HEK293 (cell line): Measurements from ENCODE around the gene VKORC1.

Experiments used
- SP3 ChIP-seq: fragments of 450-650 bp; formaldehyde crosslinking; IDR thresholded peaks from 2 replicates; pipeline ENCODE4 v1.5.1; 2016; ENCODE audit warnings: missing biosample characterization, missing genetic modification characterization
- TCF7L2 ChIP-seq: IDR thresholded peaks from 2 replicates; pipeline ENCODE4 v1.6.1; 2011; ENCODE audit warnings: low read depth, mild to moderate bottlenecking, inconsistent platforms, low read length, moderate library complexity, borderline replicate concordance
- ZFP3 ChIP-seq: fragments of 450-650 bp; formaldehyde crosslinking; IDR thresholded peaks from 2 replicates; pipeline ENCODE4 v1.5.1; 2016; ENCODE audit warnings: low read depth, missing biosample characterization, missing genetic modification characterization
- ZFP69B ChIP-seq: fragments of 450-650 bp; formaldehyde crosslinking; IDR thresholded peaks from 2 replicates; pipeline ENCODE4 v1.5.1; 2016; ENCODE audit warnings: missing biosample characterization, missing genetic modification characterization
- ZNF138 ChIP-seq: fragments of 450-650 bp; formaldehyde crosslinking; IDR thresholded peaks from 2 replicates; pipeline ENCODE4 v1.5.1; 2016; ENCODE audit warnings: missing biosample characterization, missing genetic modification characterization, borderline replicate concordance
- ZNF140 ChIP-seq: fragments of 450-650 bp; formaldehyde crosslinking; IDR thresholded peaks from 2 replicates; pipeline ENCODE4 v1.5.1; 2016; ENCODE audit warnings: missing biosample characterization, missing genetic modification characterization
- TF ChIP-seq, protein P1 (sequence below): fragments of 450-650 bp; formaldehyde crosslinking; IDR thresholded peaks from 2 replicates; pipeline ENCODE4 v1.5.1; 2016; ENCODE audit warnings: missing biosample characterization, missing genetic modification characterization
- TF ChIP-seq, protein P2 (sequence below): fragments of 450-650 bp; formaldehyde crosslinking; IDR thresholded peaks from 2 replicates; pipeline ENCODE4 v1.5.0; 2017; ENCODE audit warnings: missing biosample characterization, missing genetic modification characterization, borderline replicate concordance
- TF ChIP-seq, protein P3 (sequence below): fragments of 450-650 bp; formaldehyde crosslinking; IDR thresholded peaks from 2 replicates; pipeline ENCODE4 v1.5.1; 2016; ENCODE audit warnings: missing biosample characterization, missing genetic modification characterization, low read depth

DNA sequence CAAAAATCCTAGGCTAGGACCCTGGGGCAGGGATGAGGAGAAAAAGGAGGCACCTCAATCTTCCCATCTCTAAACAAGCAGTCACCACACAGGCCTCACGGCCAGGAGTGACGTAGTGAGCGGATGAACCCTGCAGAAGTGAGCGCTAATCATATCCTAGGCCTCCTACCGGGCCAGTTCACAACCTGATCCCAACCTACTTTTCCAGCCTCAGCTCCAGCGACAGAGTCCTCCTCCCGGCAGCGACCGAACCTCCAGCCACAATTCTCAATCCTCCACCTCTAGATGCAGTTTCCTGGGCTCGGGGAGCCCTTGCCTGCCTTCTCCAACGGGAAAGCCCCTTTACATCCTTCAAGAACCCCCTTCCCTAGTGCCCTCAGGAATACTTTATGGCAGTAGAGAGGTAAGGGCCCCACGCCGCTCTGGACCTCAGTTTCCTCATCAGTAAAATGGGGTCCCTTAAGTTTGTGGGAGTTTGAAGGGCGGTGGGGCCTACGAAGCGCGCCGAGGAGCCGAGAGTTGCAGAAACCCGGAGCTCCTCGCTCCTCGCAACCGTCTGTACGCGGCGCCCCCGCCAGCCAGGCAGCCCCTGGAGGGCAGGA, 22.0 kb downstream of the VKORC1 start:
- TF ChIP-seq, protein P1, sequence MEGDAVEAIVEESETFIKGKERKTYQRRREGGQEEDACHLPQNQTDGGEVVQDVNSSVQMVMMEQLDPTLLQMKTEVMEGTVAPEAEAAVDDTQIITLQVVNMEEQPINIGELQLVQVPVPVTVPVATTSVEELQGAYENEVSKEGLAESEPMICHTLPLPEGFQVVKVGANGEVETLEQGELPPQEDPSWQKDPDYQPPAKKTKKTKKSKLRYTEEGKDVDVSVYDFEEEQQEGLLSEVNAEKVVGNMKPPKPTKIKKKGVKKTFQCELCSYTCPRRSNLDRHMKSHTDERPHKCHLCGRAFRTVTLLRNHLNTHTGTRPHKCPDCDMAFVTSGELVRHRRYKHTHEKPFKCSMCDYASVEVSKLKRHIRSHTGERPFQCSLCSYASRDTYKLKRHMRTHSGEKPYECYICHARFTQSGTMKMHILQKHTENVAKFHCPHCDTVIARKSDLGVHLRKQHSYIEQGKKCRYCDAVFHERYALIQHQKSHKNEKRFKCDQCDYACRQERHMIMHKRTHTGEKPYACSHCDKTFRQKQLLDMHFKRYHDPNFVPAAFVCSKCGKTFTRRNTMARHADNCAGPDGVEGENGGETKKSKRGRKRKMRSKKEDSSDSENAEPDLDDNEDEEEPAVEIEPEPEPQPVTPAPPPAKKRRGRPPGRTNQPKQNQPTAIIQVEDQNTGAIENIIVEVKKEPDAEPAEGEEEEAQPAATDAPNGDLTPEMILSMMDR (tag by site-specific recombination) = no peak
- TF ChIP-seq SP3 = no peak
- TF ChIP-seq, protein P2, sequence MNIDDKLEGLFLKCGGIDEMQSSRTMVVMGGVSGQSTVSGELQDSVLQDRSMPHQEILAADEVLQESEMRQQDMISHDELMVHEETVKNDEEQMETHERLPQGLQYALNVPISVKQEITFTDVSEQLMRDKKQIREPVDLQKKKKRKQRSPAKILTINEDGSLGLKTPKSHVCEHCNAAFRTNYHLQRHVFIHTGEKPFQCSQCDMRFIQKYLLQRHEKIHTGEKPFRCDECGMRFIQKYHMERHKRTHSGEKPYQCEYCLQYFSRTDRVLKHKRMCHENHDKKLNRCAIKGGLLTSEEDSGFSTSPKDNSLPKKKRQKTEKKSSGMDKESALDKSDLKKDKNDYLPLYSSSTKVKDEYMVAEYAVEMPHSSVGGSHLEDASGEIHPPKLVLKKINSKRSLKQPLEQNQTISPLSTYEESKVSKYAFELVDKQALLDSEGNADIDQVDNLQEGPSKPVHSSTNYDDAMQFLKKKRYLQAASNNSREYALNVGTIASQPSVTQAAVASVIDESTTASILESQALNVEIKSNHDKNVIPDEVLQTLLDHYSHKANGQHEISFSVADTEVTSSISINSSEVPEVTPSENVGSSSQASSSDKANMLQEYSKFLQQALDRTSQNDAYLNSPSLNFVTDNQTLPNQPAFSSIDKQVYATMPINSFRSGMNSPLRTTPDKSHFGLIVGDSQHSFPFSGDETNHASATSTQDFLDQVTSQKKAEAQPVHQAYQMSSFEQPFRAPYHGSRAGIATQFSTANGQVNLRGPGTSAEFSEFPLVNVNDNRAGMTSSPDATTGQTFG (tag by site-specific recombination) = no peak
- no peak for TF ChIP-seq ZFP3 (tag by site-specific recombination)
- no peak for TF ChIP-seq TCF7L2
- 0 out of 2 replicates have a peak, but pooled peaks have one; percentile 86 for TF ChIP-seq ZFP69B (tag by site-specific recombination)
- TF ChIP-seq ZNF138 = no peak
- TF ChIP-seq, protein P3, sequence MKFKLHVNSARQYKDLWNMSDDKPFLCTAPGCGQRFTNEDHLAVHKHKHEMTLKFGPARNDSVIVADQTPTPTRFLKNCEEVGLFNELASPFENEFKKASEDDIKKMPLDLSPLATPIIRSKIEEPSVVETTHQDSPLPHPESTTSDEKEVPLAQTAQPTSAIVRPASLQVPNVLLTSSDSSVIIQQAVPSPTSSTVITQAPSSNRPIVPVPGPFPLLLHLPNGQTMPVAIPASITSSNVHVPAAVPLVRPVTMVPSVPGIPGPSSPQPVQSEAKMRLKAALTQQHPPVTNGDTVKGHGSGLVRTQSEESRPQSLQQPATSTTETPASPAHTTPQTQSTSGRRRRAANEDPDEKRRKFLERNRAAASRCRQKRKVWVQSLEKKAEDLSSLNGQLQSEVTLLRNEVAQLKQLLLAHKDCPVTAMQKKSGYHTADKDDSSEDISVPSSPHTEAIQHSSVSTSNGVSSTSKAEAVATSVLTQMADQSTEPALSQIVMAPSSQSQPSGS = peak; percentile 29; the same call in 1 of the 2 replicates
- TF ChIP-seq ZNF140 = no peak
